Measurements from ENCODE around the gene TMEM35A.

DNA sequence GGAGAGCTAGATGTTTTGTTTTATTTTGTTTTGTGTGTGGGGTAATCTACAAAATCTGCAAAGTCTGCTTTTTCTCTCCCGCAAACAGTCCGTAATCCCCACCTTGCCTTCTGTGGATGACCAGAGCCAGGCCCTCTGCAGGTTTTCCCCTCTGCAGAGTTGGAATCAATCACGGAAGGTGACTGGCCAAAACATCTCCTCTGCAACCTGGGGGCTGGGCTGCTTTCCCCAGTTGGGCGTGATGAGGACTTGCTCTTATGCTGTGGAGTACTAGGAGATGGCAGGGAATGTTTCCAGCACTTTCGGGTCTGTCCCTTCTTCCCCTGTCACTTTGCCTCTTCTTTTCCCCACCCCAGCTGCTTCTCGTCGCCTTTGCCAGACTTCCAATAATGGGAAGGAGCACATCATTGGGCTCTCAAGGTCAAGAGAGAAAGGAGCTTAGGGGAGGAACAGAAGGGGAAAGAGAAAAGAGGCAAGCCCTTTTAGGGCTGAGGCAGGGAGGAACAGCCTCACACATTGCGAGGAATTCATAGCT, 1.1 kb downstream of the TMEM35A start:
- TF ChIP-seq, protein P1, sequence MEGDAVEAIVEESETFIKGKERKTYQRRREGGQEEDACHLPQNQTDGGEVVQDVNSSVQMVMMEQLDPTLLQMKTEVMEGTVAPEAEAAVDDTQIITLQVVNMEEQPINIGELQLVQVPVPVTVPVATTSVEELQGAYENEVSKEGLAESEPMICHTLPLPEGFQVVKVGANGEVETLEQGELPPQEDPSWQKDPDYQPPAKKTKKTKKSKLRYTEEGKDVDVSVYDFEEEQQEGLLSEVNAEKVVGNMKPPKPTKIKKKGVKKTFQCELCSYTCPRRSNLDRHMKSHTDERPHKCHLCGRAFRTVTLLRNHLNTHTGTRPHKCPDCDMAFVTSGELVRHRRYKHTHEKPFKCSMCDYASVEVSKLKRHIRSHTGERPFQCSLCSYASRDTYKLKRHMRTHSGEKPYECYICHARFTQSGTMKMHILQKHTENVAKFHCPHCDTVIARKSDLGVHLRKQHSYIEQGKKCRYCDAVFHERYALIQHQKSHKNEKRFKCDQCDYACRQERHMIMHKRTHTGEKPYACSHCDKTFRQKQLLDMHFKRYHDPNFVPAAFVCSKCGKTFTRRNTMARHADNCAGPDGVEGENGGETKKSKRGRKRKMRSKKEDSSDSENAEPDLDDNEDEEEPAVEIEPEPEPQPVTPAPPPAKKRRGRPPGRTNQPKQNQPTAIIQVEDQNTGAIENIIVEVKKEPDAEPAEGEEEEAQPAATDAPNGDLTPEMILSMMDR (IDR thresholded peaks at IDR 0.05; ENCODE audit: low read depth, low read length, missing input control), result no peak
- TF ChIP-seq YY1 (IDR thresholded peaks at IDR 0.05) (no peak), RXRA (IDR thresholded peaks at IDR 0.05) (no peak), ATF3 (IDR thresholded peaks at IDR 0.05) (no peak), TAF1 (conservative IDR thresholded peaks at IDR 0.05) (no peak), REST (IDR thresholded peaks at IDR 0.05) (no peak), GABPA (IDR thresholded peaks at IDR 0.05 in 1 of 2, conservative IDR thresholded peaks at IDR 0.05 in 1 of 2) (no peak), HNF4A (conservative IDR thresholded peaks at IDR 0.05) (no peak), SP1 (IDR thresholded peaks at IDR 0.05) (no peak)
